Measurements from ENCODE around the gene PDS5B.
A peak's percentile ranks its signal among the peaks of the same experiment; 100 is the strongest.

PDS5B gene

DNA sequence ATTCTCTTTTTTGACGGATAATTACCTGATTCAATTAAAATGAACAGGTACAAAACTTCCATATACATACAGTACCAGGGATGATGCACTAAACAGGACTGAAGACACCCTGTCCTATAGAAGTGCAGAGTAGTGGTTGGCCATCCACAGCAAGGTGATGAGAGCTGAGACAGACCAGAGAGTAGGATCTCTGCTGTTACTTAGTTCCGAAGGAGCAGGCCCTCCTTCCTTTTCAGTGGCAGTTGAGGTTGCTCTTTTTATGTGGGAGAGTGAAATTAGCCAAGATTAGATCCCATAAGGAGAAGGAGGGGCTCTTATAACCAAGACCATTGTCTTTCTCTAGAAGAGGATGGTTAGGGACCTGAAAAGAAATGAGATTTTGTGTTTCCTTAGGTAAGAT, 4.0 kb downstream of the PDS5B start:
- no peak for DNase-seq (ENCODE audit: insufficient read length, low spot score)
- TF ChIP-seq, protein P1, sequence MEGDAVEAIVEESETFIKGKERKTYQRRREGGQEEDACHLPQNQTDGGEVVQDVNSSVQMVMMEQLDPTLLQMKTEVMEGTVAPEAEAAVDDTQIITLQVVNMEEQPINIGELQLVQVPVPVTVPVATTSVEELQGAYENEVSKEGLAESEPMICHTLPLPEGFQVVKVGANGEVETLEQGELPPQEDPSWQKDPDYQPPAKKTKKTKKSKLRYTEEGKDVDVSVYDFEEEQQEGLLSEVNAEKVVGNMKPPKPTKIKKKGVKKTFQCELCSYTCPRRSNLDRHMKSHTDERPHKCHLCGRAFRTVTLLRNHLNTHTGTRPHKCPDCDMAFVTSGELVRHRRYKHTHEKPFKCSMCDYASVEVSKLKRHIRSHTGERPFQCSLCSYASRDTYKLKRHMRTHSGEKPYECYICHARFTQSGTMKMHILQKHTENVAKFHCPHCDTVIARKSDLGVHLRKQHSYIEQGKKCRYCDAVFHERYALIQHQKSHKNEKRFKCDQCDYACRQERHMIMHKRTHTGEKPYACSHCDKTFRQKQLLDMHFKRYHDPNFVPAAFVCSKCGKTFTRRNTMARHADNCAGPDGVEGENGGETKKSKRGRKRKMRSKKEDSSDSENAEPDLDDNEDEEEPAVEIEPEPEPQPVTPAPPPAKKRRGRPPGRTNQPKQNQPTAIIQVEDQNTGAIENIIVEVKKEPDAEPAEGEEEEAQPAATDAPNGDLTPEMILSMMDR (IDR thresholded peaks at IDR 0.05; ENCODE audit: insufficient read depth, missing control alignments) = no peak
- no peak for FAIRE-seq

DNA sequence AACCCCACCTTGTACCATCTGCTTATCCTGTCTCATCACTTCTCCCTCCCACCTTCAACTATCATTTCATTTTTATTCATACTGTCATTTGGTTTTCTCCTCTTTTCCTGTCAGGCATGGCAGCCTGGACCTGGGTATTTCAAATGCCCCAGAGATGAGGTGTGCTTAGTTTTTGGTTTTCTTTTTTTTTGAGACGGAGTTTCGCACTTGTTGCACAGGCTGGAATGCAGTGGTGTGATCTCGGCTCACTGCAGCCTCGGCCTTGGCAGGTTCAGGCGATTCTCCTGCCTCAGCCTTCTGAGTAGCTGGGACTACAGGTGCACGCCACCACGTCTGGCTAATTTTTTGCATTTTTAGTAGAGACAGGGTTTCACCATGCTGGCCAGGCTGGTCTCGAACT, 5.8 kb downstream of the PDS5B start:
- TF ChIP-seq, protein P1 (IDR thresholded peaks at IDR 0.05; ENCODE audit: insufficient read depth, missing control alignments) = no peak
- DNase-seq (ENCODE audit: insufficient read length, low spot score) = no peak
- no peak for FAIRE-seq

DNA sequence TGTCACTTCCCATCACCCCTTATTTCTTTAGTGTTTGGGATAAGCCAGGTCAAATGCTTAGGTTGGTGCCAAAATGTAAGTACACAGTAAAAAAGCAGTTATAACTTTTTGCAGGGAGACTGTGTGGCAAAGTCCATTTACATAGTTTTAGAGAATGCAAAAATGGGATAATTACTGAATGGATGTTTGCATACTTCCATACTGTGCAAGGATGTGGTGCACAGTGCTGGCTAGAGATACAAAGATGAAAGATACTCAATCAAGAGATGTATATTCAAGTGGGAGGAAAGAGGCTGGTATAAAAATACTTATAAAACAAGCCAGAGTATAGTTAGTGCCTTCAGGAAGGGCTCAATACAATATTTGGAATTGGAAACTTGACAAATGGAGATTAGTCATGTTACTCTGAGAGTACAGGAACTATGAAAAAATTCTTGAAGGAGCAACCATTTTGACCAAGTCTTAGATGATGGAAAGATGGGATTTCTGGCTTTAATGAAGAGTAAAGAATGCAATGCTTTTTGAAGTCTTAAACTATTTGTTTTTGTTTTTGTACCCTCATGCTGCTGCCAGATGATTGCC, 8.0 kb downstream of the PDS5B start:
- DNase-seq (ENCODE audit: insufficient read length, low spot score) (no peak), FAIRE-seq (no peak)
- TF ChIP-seq, protein P1 (IDR thresholded peaks at IDR 0.05; ENCODE audit: insufficient read depth, missing control alignments) = no peak

DNA sequence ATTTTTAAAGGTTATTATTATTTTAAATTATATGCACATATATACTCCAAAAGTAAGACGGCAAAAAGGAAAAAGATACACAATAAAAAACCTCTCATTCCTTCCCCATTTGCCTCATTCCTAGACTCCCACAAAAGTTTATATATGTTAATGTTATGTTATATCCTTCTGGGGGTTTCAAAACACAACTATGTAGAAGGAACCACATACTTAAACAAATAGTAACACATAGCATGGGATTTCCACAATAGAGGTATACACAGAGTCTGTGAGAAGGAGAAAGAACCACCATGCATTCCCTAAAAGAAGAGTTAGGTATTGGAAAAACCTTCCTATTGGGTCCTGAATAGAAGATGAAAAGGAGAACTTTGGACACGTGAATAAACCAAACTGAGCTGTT, 9.1 kb downstream of the PDS5B start:
- DNase-seq (ENCODE audit: insufficient read length, low spot score) = no peak
- FAIRE-seq = peak; percentile 32
- TF ChIP-seq, protein P1 (IDR thresholded peaks at IDR 0.05; ENCODE audit: insufficient read depth, missing control alignments) = no peak

DNA sequence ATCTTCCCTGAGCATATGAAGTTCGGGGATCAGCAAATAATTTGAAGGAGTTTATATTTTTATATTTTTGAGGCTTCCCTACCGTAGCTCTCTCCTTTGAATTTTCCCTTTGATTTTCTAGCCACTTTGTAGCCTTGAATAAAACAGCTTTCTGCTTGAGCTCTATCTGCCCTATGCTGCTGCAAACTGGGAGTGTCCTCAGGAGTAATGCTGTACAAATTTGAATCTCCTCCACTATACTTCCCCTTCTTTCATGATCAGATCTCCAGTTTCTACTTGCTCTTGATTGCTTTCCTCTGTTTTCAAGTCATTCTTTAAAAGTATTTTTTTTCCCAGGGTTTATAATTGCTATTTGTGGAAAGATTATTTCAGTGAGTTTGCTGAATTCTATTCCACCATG, 14.6 kb downstream of the PDS5B start:
- TF ChIP-seq, protein P1 (IDR thresholded peaks at IDR 0.05; ENCODE audit: insufficient read depth, missing control alignments) = no peak
- DNase-seq (ENCODE audit: insufficient read length, low spot score) (no peak), FAIRE-seq (no peak)

DNA sequence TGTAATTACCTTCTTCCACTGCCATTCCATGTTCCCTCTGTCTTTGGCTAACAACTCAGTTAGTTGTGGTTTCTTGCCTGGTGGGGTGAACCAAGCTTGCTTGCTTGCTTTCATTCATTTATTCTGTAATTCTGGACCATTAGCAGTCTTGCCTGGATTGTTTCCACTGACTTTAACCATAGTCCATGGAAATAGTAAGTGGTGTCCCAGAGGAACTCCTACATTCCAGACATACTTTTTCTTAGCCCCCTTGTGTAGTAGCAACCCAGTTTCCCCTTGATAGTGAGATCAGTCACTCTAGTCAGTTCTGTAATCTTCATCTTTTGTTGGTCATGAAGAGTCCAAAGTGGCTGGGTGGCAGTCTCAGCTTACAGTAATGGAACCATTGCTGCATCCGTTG, 23.2 kb downstream of the PDS5B start:
- TF ChIP-seq, protein P1 (IDR thresholded peaks at IDR 0.05; ENCODE audit: insufficient read depth, missing control alignments) = no peak

DNA sequence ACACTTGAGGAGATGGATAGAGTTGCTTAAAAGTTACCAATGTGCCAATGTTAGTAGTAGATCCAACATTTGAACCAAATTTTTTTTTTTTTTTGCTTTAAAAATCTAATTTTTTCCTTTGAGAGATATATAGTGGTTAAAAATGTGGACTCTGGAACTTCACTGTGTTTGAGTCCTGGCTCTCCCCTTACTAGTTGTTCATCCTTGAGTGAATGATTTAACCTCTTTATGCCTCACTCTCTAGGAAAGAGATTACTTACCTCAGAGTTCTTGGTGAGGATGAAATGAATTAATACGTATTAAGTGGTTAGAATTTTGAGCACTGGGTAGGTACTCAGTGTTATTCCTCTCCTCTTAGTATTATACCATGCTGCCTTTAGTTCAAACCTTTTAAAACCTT, 24.3 kb downstream of the PDS5B start:
- DNase-seq (ENCODE audit: insufficient read length, low spot score) (no peak), FAIRE-seq (no peak)
- TF ChIP-seq, protein P1 (IDR thresholded peaks at IDR 0.05; ENCODE audit: insufficient read depth, missing control alignments) = no peak

More for the DNA sequence above, 23.2 kb downstream of the PDS5B start:
- no peak for FAIRE-seq
- no peak for DNase-seq (ENCODE audit: insufficient read length, low spot score)
